ENCODE data around the gene OR2J2. TPM values are rescaled to one million over a fixed set of nuclear protein-coding genes. Genes with fewer than 3 reads are reported as not detected.
"Not testable (repeated sequence)": the region's sequence is repeated elsewhere in the genome, so short reads cannot be mapped to it uniquely, and the experiment has no call there.

The OR2J2 gene
- total RNA-seq, 1 donor from 2014 or later: not detected

GRCh38 chr6:29216528-29216927 is 45.8 kb downstream of the OR2J2 start:
- H3K36me3 ChIP-seq: no peaks in the 10 kb centered on the region
- ATAC-seq (no peak), DNase-seq (no peak)
- intact Hi-C loops (cut with DNase I): no loop called here
- no peaks in the 10 kb centered on the region for H3K27me3 ChIP-seq (ENCODE audit: low read depth)
- TF ChIP-seq, protein P1, sequence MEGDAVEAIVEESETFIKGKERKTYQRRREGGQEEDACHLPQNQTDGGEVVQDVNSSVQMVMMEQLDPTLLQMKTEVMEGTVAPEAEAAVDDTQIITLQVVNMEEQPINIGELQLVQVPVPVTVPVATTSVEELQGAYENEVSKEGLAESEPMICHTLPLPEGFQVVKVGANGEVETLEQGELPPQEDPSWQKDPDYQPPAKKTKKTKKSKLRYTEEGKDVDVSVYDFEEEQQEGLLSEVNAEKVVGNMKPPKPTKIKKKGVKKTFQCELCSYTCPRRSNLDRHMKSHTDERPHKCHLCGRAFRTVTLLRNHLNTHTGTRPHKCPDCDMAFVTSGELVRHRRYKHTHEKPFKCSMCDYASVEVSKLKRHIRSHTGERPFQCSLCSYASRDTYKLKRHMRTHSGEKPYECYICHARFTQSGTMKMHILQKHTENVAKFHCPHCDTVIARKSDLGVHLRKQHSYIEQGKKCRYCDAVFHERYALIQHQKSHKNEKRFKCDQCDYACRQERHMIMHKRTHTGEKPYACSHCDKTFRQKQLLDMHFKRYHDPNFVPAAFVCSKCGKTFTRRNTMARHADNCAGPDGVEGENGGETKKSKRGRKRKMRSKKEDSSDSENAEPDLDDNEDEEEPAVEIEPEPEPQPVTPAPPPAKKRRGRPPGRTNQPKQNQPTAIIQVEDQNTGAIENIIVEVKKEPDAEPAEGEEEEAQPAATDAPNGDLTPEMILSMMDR (IDR thresholded peaks at IDR 0.05): no peak
- H3K4me3 ChIP-seq: no peak overlapping the region
- H3K4me1 ChIP-seq: no peaks in the 10 kb centered on the region
- H3K9me3 ChIP-seq: no peaks in the 10 kb centered on the region
- H3K27ac ChIP-seq: no peak overlapping the region

GRCh38 chr6:29217242-29217641 is 46.5 kb downstream of the OR2J2 start:
- ATAC-seq; intact Hi-C loops (cut with DNase I); H3K9me3 ChIP-seq; H3K36me3 ChIP-seq; H3K4me3 ChIP-seq; H3K27ac ChIP-seq; DNase-seq; H3K4me1 ChIP-seq; H3K27me3 ChIP-seq (ENCODE audit: low read depth): not testable (repeated sequence)

DNA sequence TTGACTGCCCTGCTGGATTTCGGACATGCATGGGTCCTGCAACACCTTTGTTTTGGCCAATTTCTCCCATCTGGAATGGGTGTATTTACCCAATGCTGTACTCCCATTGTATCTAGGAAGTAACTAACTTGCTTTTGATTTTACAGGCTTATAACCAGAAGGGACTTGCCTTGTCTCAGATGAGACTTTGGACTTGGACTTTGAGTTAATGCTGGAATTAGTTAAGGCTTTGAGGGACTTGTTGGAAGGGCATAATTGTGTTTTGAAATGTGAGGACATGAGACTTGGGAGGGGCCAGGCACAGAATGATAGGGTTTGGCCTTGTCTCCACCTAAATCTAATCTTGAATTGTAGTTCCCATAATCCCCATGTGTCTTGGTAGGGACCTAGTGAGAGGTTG is 47.3 kb downstream of the OR2J2 start:
- H3K36me3 ChIP-seq; DNase-seq; H3K4me1 ChIP-seq; H3K27ac ChIP-seq; intact Hi-C loops (cut with DNase I); H3K9me3 ChIP-seq; ATAC-seq; H3K4me3 ChIP-seq; H3K27me3 ChIP-seq (ENCODE audit: low read depth): not testable (repeated sequence)

Other genes starting within 250 kb of the OR2J2 start
- 46.6 TPM for gene TRIM27, start 246.9 kb upstream of the OR2J2 start, total RNA-seq
- 1.6 TPM for gene ZNF311, start 165.6 kb upstream of the OR2J2 start, total RNA-seq
- gene OR2W1, start 125.7 kb upstream of the OR2J2 start, total RNA-seq: not detected
- not detected for gene OR2B3, start 83.6 kb upstream of the OR2J2 start, total RNA-seq
- not detected for gene OR2J1, start 71.4 kb upstream of the OR2J2 start, total RNA-seq
- not detected for gene OR2J3, start 62.8 kb upstream of the OR2J2 start, total RNA-seq
- gene OR14J1, start 130.8 kb downstream of the OR2J2 start, total RNA-seq: not detected
- gene OR5V1, start 198.0 kb downstream of the OR2J2 start, total RNA-seq: not detected
- not detected for gene OR12D3, start 204.4 kb downstream of the OR2J2 start, total RNA-seq
- not detected for gene OR12D2, start 224.7 kb downstream of the OR2J2 start, total RNA-seq
- gene OR12D1, start 244.0 kb downstream of the OR2J2 start, total RNA-seq: not detected

All from lower lobe of right lung (tissue), 2 donors.